ENCODE measurements around the gene AP4S1. TPM values are rescaled to one million over a fixed set of nuclear protein-coding genes. Genes with fewer than 3 reads are reported as not detected.

The AP4S1 gene
- total and polyA plus RNA-seq, 4 donors, result 5.4 to 10.7 (median 7.3) TPM

DNA sequence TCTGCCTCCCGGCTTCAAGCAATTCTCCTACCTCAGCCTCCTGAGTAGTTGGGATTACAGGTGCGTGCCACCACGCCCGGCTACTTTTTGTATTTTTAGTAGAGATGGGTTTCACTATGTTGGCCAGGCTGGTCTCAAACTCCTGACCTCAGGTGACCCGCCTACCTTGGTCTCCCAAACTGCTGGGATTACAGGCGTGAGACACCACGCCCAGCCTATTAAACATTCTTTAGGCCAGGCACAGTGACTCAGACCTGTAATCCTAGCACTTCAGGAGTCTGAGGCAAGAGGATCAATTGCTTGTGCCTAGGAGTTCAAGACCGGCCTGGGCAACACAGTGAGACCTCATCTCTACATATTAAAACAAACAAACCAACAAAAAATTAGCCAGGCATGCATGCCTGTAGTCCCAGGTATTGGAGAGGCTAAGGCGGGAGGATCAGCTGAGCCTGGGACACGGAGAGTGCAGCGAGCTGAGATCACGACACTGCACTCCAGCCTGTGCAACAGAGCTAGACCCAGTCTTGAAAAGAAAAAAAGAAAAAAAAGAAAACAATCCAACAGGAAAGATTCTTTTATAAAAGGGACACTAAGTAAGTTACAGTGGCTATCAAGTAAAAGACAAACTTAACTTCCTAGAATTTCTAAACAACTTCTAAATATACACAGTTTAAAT is 111.9 kb downstream of the AP4S1 start:
- H3K27ac ChIP-seq (ENCODE audit: low read depth in 1 of 2, low read length in 1 of 2), result no peak overlapping the region
- TF ChIP-seq CTCF (IDR thresholded peaks at IDR 0.05; ENCODE audit: control extremely low read depth, extremely low read depth), result no peak
- H3K4me3 ChIP-seq, result no peak overlapping the region
- H3K27me3 ChIP-seq (ENCODE audit: control insufficient read depth in 3 of 3, insufficient read depth in 3 of 3, low read length in 2 of 3), result no peaks in the 10 kb centered on the region
- no peaks in the 10 kb centered on the region for H3K9me3 ChIP-seq (ENCODE audit: control insufficient read depth in 4 of 4, insufficient read depth in 3 of 4, low read length in 3 of 4)
- no peak for DNase-seq
- no peak for ATAC-seq (ENCODE audit: insufficient read depth, low FRiP score)
- no peak overlapping the region for H3K9ac ChIP-seq (ENCODE audit: insufficient read depth in 1 of 2, low read length in 2 of 2)
- WGBS, 2 donors, result 95 to 98% methylated on average over 12 of the region's 12 CpGs
- H3K36me3 ChIP-seq (ENCODE audit: control insufficient read depth in 4 of 4, insufficient read depth in 4 of 4, low read length in 4 of 4), result peaks cover 16 to 49% (median 25%) of the 10 kb centered on the region in 4 donors
- H3K4me1 ChIP-seq (ENCODE audit: control insufficient read depth in 5 of 5, insufficient read depth in 5 of 5, low read length in 5 of 5), result no peaks in the 10 kb centered on the region

- no peak for ATAC-seq (ENCODE audit: insufficient read depth, low FRiP score)
- Histone ChIP-seq H3K9me3 (ENCODE audit: control insufficient read depth in 4 of 4, insufficient read depth in 3 of 4, low read length in 3 of 4) (no peaks in the 10 kb centered on the region), H3K36me3 (ENCODE audit: control insufficient read depth in 4 of 4, insufficient read depth in 4 of 4, low read length in 4 of 4) (peaks cover 19 to 48% (median 23%) of the 10 kb centered on the region in 4 donors)
These were observed 112.9 kb downstream of the AP4S1 start for GRCh38 chr14:31138301-31138700.

GRCh38 chr14:31139301-31139847 is 113.9 kb downstream of the AP4S1 start:
- 97 to 98% methylated on average over 4 of the region's 4 CpGs for WGBS, 2 donors
- Histone ChIP-seq H3K9ac (ENCODE audit: insufficient read depth in 1 of 2, low read length in 2 of 2) (no peak overlapping the region), H3K27ac (ENCODE audit: low read depth in 1 of 2, low read length in 1 of 2) (no peak overlapping the region), H3K9me3 (ENCODE audit: control insufficient read depth in 4 of 4, insufficient read depth in 3 of 4, low read length in 3 of 4) (no peaks in the 10 kb centered on the region), H3K4me3 (no peak overlapping the region), H3K4me1 (ENCODE audit: control insufficient read depth in 5 of 5, insufficient read depth in 5 of 5, low read length in 5 of 5) (no peaks in the 10 kb centered on the region), H3K27me3 (ENCODE audit: control insufficient read depth in 3 of 3, insufficient read depth in 3 of 3, low read length in 2 of 3) (no peaks in the 10 kb centered on the region), H3K36me3 (ENCODE audit: control insufficient read depth in 4 of 4, insufficient read depth in 4 of 4, low read length in 4 of 4) (peaks cover 18 to 56% (median 26%) of the 10 kb centered on the region in 4 donors)
- TF ChIP-seq CTCF (IDR thresholded peaks at IDR 0.05; ENCODE audit: control extremely low read depth, extremely low read depth), result no peak
- ATAC-seq (ENCODE audit: insufficient read depth, low FRiP score) (no peak), DNase-seq (no peak)

More at GRCh38 chr14:31138301-31138700, 112.9 kb downstream of the AP4S1 start:
- no peak for DNase-seq
- no peaks in the 10 kb centered on the region for H3K27me3 ChIP-seq (ENCODE audit: control insufficient read depth in 3 of 3, insufficient read depth in 3 of 3, low read length in 2 of 3)
- H3K4me1 ChIP-seq (ENCODE audit: control insufficient read depth in 5 of 5, insufficient read depth in 5 of 5, low read length in 5 of 5), result no peaks in the 10 kb centered on the region
- H3K9ac ChIP-seq (ENCODE audit: insufficient read depth in 1 of 2, low read length in 2 of 2), result no peak overlapping the region
- no peak overlapping the region for H3K4me3 ChIP-seq
- H3K27ac ChIP-seq (ENCODE audit: low read depth in 1 of 2, low read length in 1 of 2), result no peak overlapping the region
- 70 to 71% methylated on average over 2 of the region's 2 CpGs for WGBS, 2 donors
- no peak for TF ChIP-seq CTCF (IDR thresholded peaks at IDR 0.05; ENCODE audit: control extremely low read depth, extremely low read depth)

Data from lung (tissue), 12 donors.